ENCODE measurements around the gene PCDHGC4. TPM values are rescaled to one million over a fixed set of nuclear protein-coding genes. Genes with fewer than 3 reads are reported as not detected.

PCDHGC4 gene
- total and polyA plus RNA-seq, 2 of the 13 experiments (the other 11 are each of a cell fraction or from before 2014, with no cell fraction given) = 0.07 TPM; not detected in 1

GRCh38 chr5:141534492-141535213 is 49.8 kb downstream of the PCDHGC4 start:
- no peaks in the 10 kb centered on the region for H3K9me3 ChIP-seq (ENCODE audit: low read length)
- no peak overlapping the region for H3K9ac ChIP-seq (ENCODE audit: insufficient read depth, low read depth, low read length)
- peaks cover 12 to 36% of the 10 kb centered on the region in 2 experiments for H3K36me3 ChIP-seq (replicated peaks in 1 of 2; ENCODE audit: control insufficient read depth in 1 of 2, insufficient read depth in 2 of 2, low read length in 2 of 2)
- H3K27me3 ChIP-seq (ENCODE audit: control insufficient read depth in 1 of 2, insufficient read depth in 2 of 2, low read length in 2 of 2) = no peaks in the 10 kb centered on the region
- no peak overlapping the region for H3K27ac ChIP-seq (ENCODE audit: extremely low read length, insufficient read depth, low read length)
- DNase-seq (ENCODE audit: low spot score) = peak; percentile 8
- ATAC-seq = no peak
- no peak overlapping the region for H2AFZ ChIP-seq (ENCODE audit: low read length)
- no TSS peak for BruUV-seq (replicated peaks)
- TF ChIP-seq ZNF644 (CRISPR knock-in tag; IDR thresholded peaks at IDR 0.05; ENCODE audit: low read depth) (peak; percentile 46; the same call in 1 of the 2 replicates), BRCA1 (CRISPR knock-in tag; IDR thresholded peaks at IDR 0.05) (no peak), ZNF713 (CRISPR knock-in tag; IDR thresholded peaks at IDR 0.05) (no peak), CBX1 (IDR thresholded peaks at IDR 0.05; ENCODE audit: low read depth) (no peak), GATAD2A (CRISPR knock-in tag; IDR thresholded peaks at IDR 0.05) (peak; percentile 56), NR2F1 (CRISPR knock-in tag; IDR thresholded peaks at IDR 0.05) (peak in 1 of 2 experiments; percentile 46; a peak in 2 of 4 replicates), NR2F6 (IDR thresholded peaks at IDR 0.05) (peak; percentile 57), NR2F6 (CRISPR knock-in tag; IDR thresholded peaks at IDR 0.05) (peak; percentile 68), CEBPG (CRISPR knock-in tag; IDR thresholded peaks at IDR 0.05) (peak; percentile 69), NFRKB (IDR thresholded peaks at IDR 0.05) (no peak), ARID5B (CRISPR knock-in tag; IDR thresholded peaks at IDR 0.05) (peak; percentile 48), CEBPB (IDR thresholded peaks at IDR 0.05; ENCODE audit: borderline replicate concordance, low read depth, low read length) (peak; percentile 72), ZBTB49 (CRISPR knock-in tag; IDR thresholded peaks at IDR 0.05; ENCODE audit: borderline replicate concordance) (no peak), FOSL2 (CRISPR knock-in tag; IDR thresholded peaks at IDR 0.05) (peak; percentile 31; the same call in 1 of the 2 replicates)
- ChIA-PET POLR2A (no interaction called here), CTCF (ENCODE audit: low intra/inter-chr PET ratio, low total read pairs) (no interaction called here)
- no peaks in the 10 kb centered on the region for H4K20me1 ChIP-seq (ENCODE audit: insufficient read depth, low read length)
- peaks cover 15% of the 10 kb centered on the region for H3K4me1 ChIP-seq (ENCODE audit: insufficient read depth, low read length)
- intact Hi-C loops (cut with micrococcal nuclease; ENCODE audit: unreplicated experiment) (no loop called here), in situ Hi-C loops (cut with HindIII; ENCODE audit: extremely low pct_ligation_motif_present, low pct_unique_long_range_greater_than_20kb) (no loop called here)
- WGBS (ENCODE audit: low lambda C conversion rate) = 92% methylated on average over 4 of the region's 4 CpGs
- no peaks in the 10 kb centered on the region for H3K79me2 ChIP-seq (ENCODE audit: insufficient read depth, low read length)
- H3K4me2 ChIP-seq (ENCODE audit: low read depth, low read length) = no peak overlapping the region
- H3K4me3 ChIP-seq (replicated peaks in 1 of 3; ENCODE audit: insufficient read depth in 1 of 3, low read depth in 2 of 3, low read length in 3 of 3) = no peak overlapping the region
- FAIRE-seq = peak; percentile 58

All from HepG2 (cell line).